GM21786 (cell line): ENCODE results near the gene PREP.
"Not testable (repeated sequence)": the region's sequence is repeated elsewhere in the genome, so short reads cannot be mapped to it uniquely, and the experiment has no call there.

Experiments
- ATAC-seq: cut with Tn5 transposase; IDR thresholded peaks from one replicate; pipeline ENCODE4 v1.9.1; 2021; ENCODE audit not compliant: unreplicated experiment

The PREP gene

GRCh38 chr6:105273589-105273988, 129.3 kb downstream of the PREP start:
- no peak for ATAC-seq

GRCh38 chr6:105272786-105273185, 130.1 kb downstream of the PREP start:
- ATAC-seq, result no peak

- no peak for ATAC-seq
Observed at GRCh38 chr6:105270511-105270910, 132.4 kb downstream of the PREP start.

GRCh38 chr6:105269390-105269789, 133.5 kb downstream of the PREP start:
- no peak for ATAC-seq

- no peak for ATAC-seq
Observed at GRCh38 chr6:105263685-105264610, 138.9 kb downstream of the PREP start.

- ATAC-seq, result no peak
Observed at GRCh38 chr6:105259913-105260889, 142.7 kb downstream of the PREP start.

GRCh38 chr6:105258816-105259215, 144.1 kb downstream of the PREP start:
- no peak for ATAC-seq

- ATAC-seq, result no peak
Observed at GRCh38 chr6:105257340-105257739, 145.5 kb downstream of the PREP start.

- ATAC-seq, result no peak
Observed at GRCh38 chr6:105256619-105257018, 146.3 kb downstream of the PREP start.

- no peak for ATAC-seq
Observed at GRCh38 chr6:105253787-105254186, 149.1 kb downstream of the PREP start.

GRCh38 chr6:105251689-105252088, 151.2 kb downstream of the PREP start:
- ATAC-seq, result no peak

- no peak for ATAC-seq
Observed at GRCh38 chr6:105250533-105250932, 152.3 kb downstream of the PREP start.

GRCh38 chr6:105243487-105243886, 159.4 kb downstream of the PREP start:
- no peak for ATAC-seq

GRCh38 chr6:105235155-105235554, 167.7 kb downstream of the PREP start:
- ATAC-seq, result no peak

- ATAC-seq, result not testable (repeated sequence)
Observed at GRCh38 chr6:105231771-105232170, 171.1 kb downstream of the PREP start.
